Effector memory CD8-positive, alpha-beta T cell (primary cell): ENCODE results near the gene SKAP1.
A peak's percentile ranks its signal among the peaks of the same experiment; 100 is the strongest.
"Not testable (repeated sequence)": the region's sequence is repeated elsewhere in the genome, so short reads cannot be mapped to it uniquely, and the experiment has no call there.

Source experiments
- ATAC-seq: fragments of 150-1000 bp; cut with Tn5 transposase; replicated peaks from 2 replicates; pipeline ENCODE4 v1.10.0; 2021; ENCODE audit warnings: mild to moderate bottlenecking, moderate library complexity
- DNase-seq, 3 experiments: peaks; one replicate each; pipeline ENCODE4 v3.0.0; 2021
- H3K27ac Mint-ChIP-seq, 2 donors: one replicate each; pipeline ENCODE4 v1.8.0; 2022; ENCODE audit warnings: mild to moderate bottlenecking in 2 of 2, mixed read lengths in 2 of 2, moderate library complexity in 2 of 2
- H3K27me3 Mint-ChIP-seq, 2 donors: one replicate each; pipeline ENCODE4 v1.8.0; 2022; ENCODE audit warnings: mixed read lengths in 2 of 2
- H3K36me3 Mint-ChIP-seq: one replicate; pipeline ENCODE4 v1.8.0; 2022; ENCODE audit warnings: mild to moderate bottlenecking, moderate library complexity, mixed read lengths; ENCODE audit not compliant: insufficient read depth
- H3K4me1 Mint-ChIP-seq, 2 donors: one replicate each; pipeline ENCODE4 v1.8.0; 2022; ENCODE audit warnings: low read depth in 2 of 2, mixed read lengths in 2 of 2
- H3K4me3 Mint-ChIP-seq, 2 donors: one replicate each; pipeline ENCODE4 v1.8.0; 2022; ENCODE audit warnings: mild to moderate bottlenecking in 2 of 2, mixed read lengths in 2 of 2, moderate library complexity in 2 of 2
- H3K9me3 Mint-ChIP-seq, 2 donors: one replicate each; pipeline ENCODE4 v1.8.0; 2022; ENCODE audit warnings: mixed read lengths in 2 of 2

Gene SKAP1

DNA sequence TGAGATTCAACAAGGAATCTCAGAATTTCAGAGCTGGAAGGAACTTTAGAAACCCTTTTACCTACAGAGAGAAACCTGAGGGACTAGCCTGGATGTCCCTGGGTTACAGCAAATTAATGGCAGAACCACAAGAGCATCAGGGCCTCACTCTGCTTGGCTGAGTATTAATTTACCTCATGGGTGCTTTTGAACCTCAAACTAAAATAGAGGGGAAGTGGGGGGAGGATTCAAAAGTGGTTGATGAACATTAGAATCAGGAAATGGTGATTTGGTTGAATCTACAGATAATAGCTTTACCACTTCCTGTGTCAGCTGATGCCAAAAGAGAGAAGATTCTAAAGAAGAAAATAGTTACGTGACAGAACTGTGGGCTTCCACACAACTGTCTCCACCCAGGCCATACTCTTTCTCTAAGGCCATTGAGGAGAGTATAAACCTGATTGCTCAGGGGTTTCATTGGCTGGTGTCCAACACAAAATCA lies 11.3 kb upstream of the SKAP1 start:
- DNase-seq = peak; percentile 44 to 60 (median 59)
- peaks cover 22% of the 10 kb centered on the region for H3K36me3 Mint-ChIP-seq
- ATAC-seq = peak; percentile 72
- H3K27ac Mint-ChIP-seq = peak overlapping the region; percentile 97 to 98
- H3K9me3 Mint-ChIP-seq = peaks cover 13% of the 10 kb centered on the region in 2 donors
- H3K4me3 Mint-ChIP-seq = peak overlapping the region; percentile 68 to 71
- H3K4me1 Mint-ChIP-seq = peaks cover 80 to 86% of the 10 kb centered on the region in 2 donors
- H3K27me3 Mint-ChIP-seq = no peaks in the 10 kb centered on the region

DNA sequence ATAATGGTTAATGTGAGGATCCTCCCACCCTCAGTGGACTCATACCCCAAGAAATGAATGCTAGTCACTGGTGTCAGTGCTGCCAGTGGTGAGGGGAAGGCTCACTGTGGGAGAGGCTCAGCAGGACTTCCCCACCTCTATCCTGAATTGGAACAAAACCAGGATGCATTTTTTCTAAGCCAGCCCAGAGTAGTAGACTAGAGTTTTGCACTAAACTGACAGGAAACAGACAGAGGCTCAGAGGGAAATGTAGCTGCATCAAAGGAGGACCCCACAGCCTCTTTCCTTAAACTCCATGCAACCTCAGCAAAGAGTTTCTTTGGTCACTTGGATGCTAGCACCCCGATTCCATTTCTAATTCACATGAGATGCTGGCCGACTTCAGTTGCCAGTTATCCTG lies 10.7 kb upstream of the SKAP1 start:
- Mint-ChIP-seq H3K9me3 (peaks cover 13 to 14% of the 10 kb centered on the region in 2 donors), H3K27me3 (no peaks in the 10 kb centered on the region), H3K4me1 (peaks cover 75 to 85% of the 10 kb centered on the region in 2 donors), H3K36me3 (peaks cover 22% of the 10 kb centered on the region), H3K4me3 (peak overlapping the region; percentile 68 to 71), H3K27ac (peak overlapping the region; percentile 97 to 98)
- ATAC-seq (no peak), DNase-seq (no peak)

DNA sequence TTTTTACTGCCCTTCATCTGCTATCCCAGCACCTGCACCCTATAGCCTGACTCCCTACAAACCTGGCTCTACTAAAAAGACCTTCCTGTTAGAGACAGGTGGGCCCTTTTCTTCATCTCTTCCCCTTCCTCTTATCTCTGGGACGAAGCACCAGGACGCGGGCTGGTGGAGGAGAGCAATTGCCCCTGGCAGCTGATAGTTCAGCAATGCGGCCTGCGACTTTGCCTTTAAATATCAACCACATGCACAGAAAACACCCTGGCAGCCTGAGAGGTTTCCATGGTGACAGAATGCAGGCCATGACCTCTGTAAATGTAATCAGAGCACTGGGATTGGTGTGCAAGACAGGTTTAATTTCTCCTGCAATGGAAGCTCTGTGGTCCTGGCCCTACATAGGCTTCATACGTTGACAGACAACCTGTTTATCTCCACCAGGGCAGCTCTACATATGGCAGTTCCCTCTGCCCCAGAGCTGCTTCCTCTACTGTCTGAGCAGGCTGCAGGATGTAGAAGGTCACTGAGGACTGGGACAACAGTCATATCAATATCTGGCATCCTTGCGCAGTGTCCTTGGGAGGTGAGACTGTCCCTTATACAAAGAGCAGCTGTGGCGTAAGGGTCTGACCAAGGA lies 10.0 kb upstream of the SKAP1 start:
- no peaks in the 10 kb centered on the region for H3K27me3 Mint-ChIP-seq
- H3K4me1 Mint-ChIP-seq = peaks cover 73 to 89% of the 10 kb centered on the region in 2 donors
- H3K9me3 Mint-ChIP-seq = peaks cover 13 to 14% of the 10 kb centered on the region in 2 donors
- peak; percentile 54 to 69 (median 67) for DNase-seq
- H3K27ac Mint-ChIP-seq = peak overlapping the region; percentile 97 to 98
- peaks cover 22% of the 10 kb centered on the region for H3K36me3 Mint-ChIP-seq
- peak overlapping the region; percentile 68 to 71 for H3K4me3 Mint-ChIP-seq
- peak; percentile 66 for ATAC-seq

DNA sequence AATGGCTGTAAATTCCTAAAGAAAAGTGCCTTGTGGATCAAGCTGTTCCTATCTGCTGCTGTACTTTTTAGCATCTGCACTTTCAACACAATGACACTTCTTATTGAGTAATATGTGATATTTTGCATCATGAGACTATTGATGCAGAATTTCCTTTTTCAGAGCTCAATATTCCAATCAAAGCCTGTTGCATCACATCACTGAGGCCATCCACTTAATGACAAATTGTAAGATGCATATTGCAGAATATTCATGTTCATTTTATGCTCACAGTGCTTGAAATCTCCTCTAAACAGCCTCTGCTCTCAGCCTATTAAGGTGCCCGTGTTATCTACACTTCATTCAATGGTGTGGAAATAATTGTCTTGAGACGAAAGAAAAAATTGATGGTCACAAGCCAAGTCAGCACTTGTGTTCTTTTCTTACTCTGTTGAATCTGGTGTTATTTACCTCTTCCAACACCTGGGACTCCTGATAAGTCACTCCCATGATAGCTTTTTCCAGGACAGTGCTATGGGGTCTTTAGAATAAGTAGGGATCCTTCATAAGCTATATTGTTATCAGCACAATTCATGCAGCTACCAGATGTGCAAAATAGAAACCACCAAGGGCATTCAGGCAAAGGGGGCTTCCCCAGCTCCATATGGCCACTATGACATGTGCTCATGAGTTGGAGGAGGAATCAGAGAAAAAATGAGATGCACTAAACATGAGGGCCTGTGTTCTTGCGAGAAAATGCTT lies 9.3 kb upstream of the SKAP1 start:
- Mint-ChIP-seq H3K27me3 (no peaks in the 10 kb centered on the region), H3K36me3 (peaks cover 22% of the 10 kb centered on the region), H3K27ac (peak overlapping the region; percentile 97 to 98), H3K9me3 (peaks cover 13 to 14% of the 10 kb centered on the region in 2 donors), H3K4me1 (peaks cover 69 to 84% of the 10 kb centered on the region in 2 donors), H3K4me3 (peak overlapping the region; percentile 68 to 71)
- ATAC-seq (peak; percentile 23), DNase-seq (peak in 1 of 3 experiments; percentile 22)

DNA sequence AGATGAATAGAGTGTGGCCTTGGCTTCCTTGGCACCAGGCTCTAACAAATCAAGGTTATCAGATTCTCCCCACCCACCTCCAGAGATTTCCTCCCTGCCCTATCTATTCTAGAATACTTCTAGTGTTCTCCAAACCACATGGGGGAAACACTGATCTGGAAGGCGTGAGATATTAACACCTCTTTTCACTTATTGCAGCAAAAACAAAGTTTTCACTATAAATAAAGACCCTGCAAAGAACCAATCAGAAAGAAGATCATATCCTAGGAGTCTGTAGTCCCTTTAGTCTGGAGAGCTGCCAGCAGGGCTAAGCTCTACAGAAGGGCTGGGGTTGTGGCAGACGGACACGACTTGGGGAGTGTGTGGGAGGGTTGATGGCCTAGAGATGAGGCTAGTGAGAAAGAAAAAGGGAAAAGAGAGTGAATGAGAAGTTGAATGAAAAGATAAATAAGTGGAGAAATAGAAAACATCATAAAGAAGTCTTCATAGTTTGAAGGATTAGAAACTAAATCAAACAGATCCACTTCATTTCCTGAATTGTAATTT lies 8.6 kb upstream of the SKAP1 start:
- H3K4me1 Mint-ChIP-seq = peaks cover 66 to 85% of the 10 kb centered on the region in 2 donors
- DNase-seq = no peak
- H3K36me3 Mint-ChIP-seq = peaks cover 22% of the 10 kb centered on the region
- no peaks in the 10 kb centered on the region for H3K27me3 Mint-ChIP-seq
- H3K27ac Mint-ChIP-seq = peak overlapping the region; percentile 97 to 98
- ATAC-seq = no peak
- H3K4me3 Mint-ChIP-seq = peak overlapping the region; percentile 68 to 71
- H3K9me3 Mint-ChIP-seq = peaks cover 13 to 14% of the 10 kb centered on the region in 2 donors

DNA sequence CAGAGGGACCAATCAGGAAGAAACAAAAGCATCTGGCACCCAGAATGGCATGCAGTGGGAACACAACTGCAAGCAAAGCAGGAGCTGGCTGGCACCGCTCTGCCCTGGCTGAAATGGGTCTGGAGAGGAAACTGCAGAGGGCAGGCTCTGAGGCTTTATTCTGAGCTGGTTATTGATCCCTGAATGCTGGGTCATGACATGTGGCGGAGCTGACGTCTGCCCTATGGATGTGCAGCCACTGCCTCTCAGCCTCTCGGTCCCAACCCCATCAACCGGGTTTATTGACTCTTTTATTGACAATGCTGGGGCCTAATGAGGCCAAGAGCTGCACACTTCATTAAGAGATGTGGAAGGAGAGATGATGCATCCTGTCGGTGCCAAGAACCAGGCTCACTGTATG lies 3.9 kb upstream of the SKAP1 start:
- peaks cover 50 to 67% of the 10 kb centered on the region in 2 donors for H3K4me1 Mint-ChIP-seq
- DNase-seq (no peak), ATAC-seq (no peak)
- peaks cover 16% of the 10 kb centered on the region for H3K36me3 Mint-ChIP-seq
- H3K4me3 Mint-ChIP-seq = no peak overlapping the region
- peak overlapping the region in 1 of 2 donors; percentile 24 for H3K27ac Mint-ChIP-seq
- H3K9me3 Mint-ChIP-seq = peaks cover 0 to 7% of the 10 kb centered on the region in 2 donors
- H3K27me3 Mint-ChIP-seq = no peaks in the 10 kb centered on the region

DNA sequence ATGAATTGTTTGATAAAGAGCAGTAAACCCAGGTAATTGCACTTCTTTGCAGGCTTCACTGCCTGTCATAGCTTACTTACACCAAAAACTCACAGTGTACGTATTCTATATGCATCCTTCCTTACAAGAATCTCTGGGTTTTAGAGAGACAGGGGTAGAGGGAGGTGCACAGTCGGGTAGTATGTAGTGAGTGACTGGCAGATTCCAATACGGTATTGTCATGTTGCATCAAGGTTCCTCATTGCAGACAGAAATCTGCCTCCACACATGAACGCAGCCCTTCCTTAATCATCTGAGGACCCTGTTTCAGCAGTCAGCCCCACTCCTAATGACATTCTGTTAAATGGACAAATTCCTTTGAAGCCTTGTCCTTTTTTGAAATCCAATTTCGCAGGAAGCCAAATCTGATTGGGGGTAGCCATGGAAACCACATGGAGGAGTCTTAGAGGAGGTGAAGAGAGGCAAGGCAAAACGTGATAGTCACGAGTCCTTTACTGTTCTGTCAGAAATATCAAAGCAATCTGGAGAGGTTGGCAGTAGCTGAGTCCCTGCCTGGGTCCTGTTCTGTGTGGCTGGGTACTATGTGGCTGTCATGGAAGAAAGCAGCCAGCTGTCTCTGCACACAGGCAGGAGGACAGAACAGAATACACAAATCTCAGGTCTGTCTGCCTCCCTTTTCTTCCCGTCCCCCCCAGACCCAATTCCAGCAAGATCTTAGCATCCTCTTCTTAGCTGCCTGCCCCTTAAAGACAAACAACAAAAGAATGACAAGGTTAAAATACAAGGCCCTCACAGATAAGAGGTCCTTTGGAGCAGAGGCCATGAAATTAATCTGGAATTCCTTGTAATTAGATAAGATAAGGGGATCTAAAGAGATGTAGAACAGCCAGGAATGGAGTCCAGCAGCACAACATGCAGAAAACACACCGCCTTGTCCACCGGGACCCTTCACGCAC lies 3.1 kb upstream of the SKAP1 start:
- Mint-ChIP-seq H3K4me1 (peaks cover 47 to 66% of the 10 kb centered on the region in 2 donors), H3K4me3 (no peak overlapping the region), H3K36me3 (peaks cover 16% of the 10 kb centered on the region), H3K27ac (peak overlapping the region in 1 of 2 donors; percentile 30), H3K27me3 (no peaks in the 10 kb centered on the region), H3K9me3 (peaks cover 0 to 7% of the 10 kb centered on the region in 2 donors)
- DNase-seq (no peak), ATAC-seq (no peak)

DNA sequence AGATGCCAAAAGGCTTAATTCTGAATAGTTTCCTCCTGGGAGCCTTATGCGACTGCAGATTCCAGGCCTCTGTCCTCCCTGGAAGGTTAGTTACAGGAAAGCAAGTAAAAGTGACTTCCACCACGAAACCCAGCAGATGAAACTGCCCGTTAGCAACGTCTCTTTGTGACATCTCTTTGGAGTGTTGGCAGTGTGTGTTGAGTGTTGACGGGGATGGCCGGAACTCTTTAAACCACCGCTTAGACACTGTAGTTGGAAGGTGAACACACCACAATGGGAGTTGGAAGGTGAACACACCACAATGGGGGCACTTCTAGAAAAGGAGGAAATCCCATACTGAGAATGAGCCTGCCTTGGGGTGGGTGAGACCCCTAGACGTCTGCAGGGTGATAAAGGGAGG lies 858 bp downstream of the SKAP1 start:
- Mint-ChIP-seq H3K4me1 (peaks cover 48 to 72% of the 10 kb centered on the region in 2 donors), H3K27ac (peak overlapping the region; percentile 99), H3K9me3 (no peaks in the 10 kb centered on the region), H3K27me3 (no peaks in the 10 kb centered on the region), H3K36me3 (peaks cover 33% of the 10 kb centered on the region), H3K4me3 (peak overlapping the region; percentile 94 to 96)
- ATAC-seq = peak; percentile 64
- peak; percentile 39 to 42 (median 41) for DNase-seq

DNA sequence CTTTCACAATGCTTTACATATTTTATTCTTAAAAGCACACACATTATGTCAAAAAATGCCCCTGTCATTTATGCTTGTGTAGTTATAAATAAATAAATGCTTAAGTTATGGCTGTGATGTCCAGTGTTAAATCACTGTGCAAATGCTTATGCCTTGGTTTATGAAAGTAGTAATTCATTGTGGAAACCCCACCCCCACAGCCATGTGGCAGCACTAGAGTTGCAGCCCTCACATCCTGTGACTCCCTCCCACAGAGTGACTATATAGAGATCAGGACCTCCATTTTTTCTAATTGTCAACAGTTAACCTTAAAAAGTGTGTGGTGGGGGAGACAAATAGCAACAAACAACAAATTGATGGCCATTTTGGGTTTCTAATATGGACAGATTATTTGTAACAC lies 2.4 kb downstream of the SKAP1 start:
- H3K4me3 Mint-ChIP-seq = peak overlapping the region; percentile 94 to 96
- DNase-seq = peak; percentile 55 to 62 (median 61)

DNA sequence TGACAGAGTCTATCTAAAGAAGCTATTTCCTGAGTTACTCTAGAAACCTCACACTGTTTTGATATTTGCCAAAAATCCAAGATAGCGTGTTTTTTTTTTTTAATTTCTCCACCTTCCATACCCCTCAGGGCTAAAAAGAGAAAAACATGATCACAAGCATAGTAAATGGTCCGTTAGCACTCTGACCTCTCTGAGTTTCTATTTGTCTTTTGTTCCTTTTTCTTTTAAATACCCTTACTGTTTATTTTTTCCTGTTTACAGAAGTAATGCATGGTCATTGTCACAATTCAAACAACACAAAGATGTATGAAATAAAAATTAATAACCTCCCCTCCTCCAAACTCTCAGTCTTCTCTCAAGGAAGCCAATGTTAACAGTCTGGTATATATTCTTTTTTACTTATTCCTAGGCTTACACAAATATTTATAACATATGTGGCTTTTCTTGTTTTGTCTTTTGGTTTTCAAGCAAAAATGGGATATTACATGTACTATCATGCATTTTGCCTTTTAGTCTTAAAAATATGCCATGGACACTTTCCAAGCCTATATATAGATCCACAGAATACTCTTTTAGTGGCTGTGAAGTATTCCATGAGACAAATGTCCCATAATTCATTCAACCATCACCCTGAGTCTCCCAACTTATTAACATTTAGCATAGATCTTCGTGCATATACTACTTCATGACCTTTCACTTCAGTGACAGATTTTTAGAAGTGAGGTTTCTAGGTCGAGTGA lies 3.1 kb downstream of the SKAP1 start:
- ATAC-seq (no peak), DNase-seq (no peak)
- peak overlapping the region; percentile 94 to 96 for H3K4me3 Mint-ChIP-seq
- H3K4me1 Mint-ChIP-seq = peaks cover 54 to 81% of the 10 kb centered on the region in 2 donors
- H3K9me3 Mint-ChIP-seq = no peaks in the 10 kb centered on the region
- peaks cover 37% of the 10 kb centered on the region for H3K36me3 Mint-ChIP-seq
- no peaks in the 10 kb centered on the region for H3K27me3 Mint-ChIP-seq
- H3K27ac Mint-ChIP-seq = peak overlapping the region; percentile 99

More for the DNA sequence above, 2.4 kb downstream of the SKAP1 start:
- Mint-ChIP-seq H3K36me3 (peaks cover 37% of the 10 kb centered on the region), H3K9me3 (no peaks in the 10 kb centered on the region), H3K27ac (peak overlapping the region; percentile 99), H3K4me1 (peaks cover 52 to 76% of the 10 kb centered on the region in 2 donors), H3K27me3 (no peaks in the 10 kb centered on the region)
- ATAC-seq = peak; percentile 63

DNA sequence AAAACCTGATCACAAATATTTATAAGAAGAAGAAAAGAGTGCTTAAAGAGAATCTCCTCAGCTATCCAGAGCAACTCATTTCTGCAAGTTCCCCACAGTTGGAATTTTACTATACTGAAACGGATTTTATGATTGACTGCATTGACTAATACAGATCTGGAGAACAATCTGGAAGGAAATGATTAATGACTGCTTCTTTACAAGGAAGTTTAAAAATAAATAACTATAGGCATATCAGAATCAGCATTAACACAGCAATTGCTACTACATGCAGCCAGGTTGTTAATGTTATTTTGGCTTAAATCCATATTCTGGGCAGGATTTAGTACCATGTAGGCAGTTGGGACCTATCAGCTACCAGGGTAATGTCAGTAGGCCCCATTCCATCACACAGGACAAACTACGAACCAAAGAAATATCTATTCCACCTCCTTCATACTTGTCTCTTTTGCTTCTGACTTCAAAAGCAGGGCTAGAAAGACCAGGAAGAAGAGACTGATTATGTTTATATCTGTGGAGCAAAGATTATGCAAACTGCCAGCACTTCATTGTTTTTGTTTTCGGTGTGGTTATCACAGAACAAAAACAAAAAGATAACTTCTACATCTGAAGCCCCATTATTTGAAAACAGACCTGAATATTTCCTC lies 3.9 kb downstream of the SKAP1 start:
- Mint-ChIP-seq H3K27me3 (no peaks in the 10 kb centered on the region), H3K4me3 (peak overlapping the region; percentile 94 to 96), H3K9me3 (no peaks in the 10 kb centered on the region), H3K36me3 (peaks cover 41% of the 10 kb centered on the region), H3K27ac (peak overlapping the region; percentile 99), H3K4me1 (peaks cover 52 to 81% of the 10 kb centered on the region in 2 donors)
- ATAC-seq (no peak), DNase-seq (no peak)

DNA sequence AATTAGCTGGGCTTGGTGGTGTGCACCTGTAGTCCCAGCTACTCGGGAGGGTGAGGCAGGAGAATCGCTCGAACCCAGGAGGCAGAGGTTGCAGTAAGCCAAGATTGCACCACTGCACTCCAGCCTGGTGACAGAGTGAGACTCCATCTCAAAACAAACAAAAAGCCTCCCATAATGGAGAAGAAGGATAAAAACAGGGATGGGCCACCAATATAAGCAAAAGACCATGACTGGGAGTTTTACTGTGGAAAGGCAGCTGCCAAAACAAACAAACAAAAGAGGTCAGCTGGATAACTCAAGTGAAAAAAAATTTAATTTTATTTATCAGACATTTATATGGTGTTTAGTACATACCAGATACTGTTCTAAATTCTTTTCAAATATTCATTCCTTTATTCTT lies 8.0 kb downstream of the SKAP1 start:
- Mint-ChIP-seq H3K4me1 (peaks cover 40 to 63% of the 10 kb centered on the region in 2 donors), H3K36me3 (peaks cover 24% of the 10 kb centered on the region), H3K27ac (peak overlapping the region; percentile 49 to 59), H3K4me3 (peak overlapping the region in 1 of 2 donors; percentile 18)
- not testable (repeated sequence) for DNase-seq, ATAC-seq, H3K9me3 Mint-ChIP-seq, H3K27me3 Mint-ChIP-seq
